HepG2 (cell line): Measurements from ENCODE around the gene DIMT1. TPM values are rescaled to one million over a fixed set of nuclear protein-coding genes. Genes with fewer than 3 reads are reported as not detected.

Experiments
- ARID2 ChIP-seq: sonication (generic); formaldehyde crosslinking; IDR thresholded peaks from 2 replicates; pipeline ENCODE4 v1.8.1; 2022; ENCODE audit warnings: mild to moderate bottlenecking, missing genetic modification reagents, borderline replicate concordance
- FOXM1 ChIP-seq: sonication (generic); formaldehyde crosslinking; IDR thresholded peaks from 2 replicates; pipeline ENCODE4 v1.5.0; 2020; ENCODE audit warnings: missing genetic modification reagents
- HHEX ChIP-seq: IDR thresholded peaks from 2 replicates; pipeline ENCODE4 v1.6.1; 2016; ENCODE audit warnings: control low read depth
- HNRNPH1 ChIP-seq: fragments of 200-400 bp; formaldehyde crosslinking; optimal IDR thresholded peaks from 2 replicates; pipeline ENCODE3; 2017; ENCODE audit warnings: mild to moderate bottlenecking, low read depth, low read length
- NFYC ChIP-seq: IDR thresholded peaks from 2 replicates; pipeline ENCODE4 v1.6.1; 2016; ENCODE audit warnings: missing genetic modification reagents, missing compliant biosample characterization
- NR2F1 ChIP-seq, 2 experiments: fragments of 450-650 bp in 1 of 2; formaldehyde crosslinking in 1 of 2; IDR thresholded peaks; 2 replicates each; pipeline versions ENCODE4 v1.5.0 to v1.6.1; 2016 to 2020; ENCODE audit warnings: mild to moderate bottlenecking in 1 of 2, missing compliant biosample characterization in 1 of 2, missing genetic modification reagents in 1 of 2, moderate library complexity in 1 of 2
- NR3C1 ChIP-seq: sonication (generic); formaldehyde crosslinking; IDR thresholded peaks from 2 replicates; pipeline ENCODE4 v1.4.0; 2020; ENCODE audit warnings: missing genetic modification reagents
- TCF7L2 ChIP-seq: IDR thresholded peaks from 2 replicates; pipeline ENCODE4 v1.6.1; 2011; ENCODE audit warnings: mild to moderate bottlenecking, low read depth, low read length, moderate library complexity
- TSC22D2 ChIP-seq: sonication (generic); formaldehyde crosslinking; IDR thresholded peaks from 2 replicates; pipeline ENCODE4 v1.5.1; 2020; ENCODE audit warnings: missing genetic modification reagents, mild to moderate bottlenecking, borderline replicate concordance
- ZBTB42 ChIP-seq: sonication (generic); formaldehyde crosslinking; IDR thresholded peaks from 2 replicates; pipeline ENCODE4 v1.5.0; 2020; ENCODE audit warnings: mild to moderate bottlenecking, missing genetic modification reagents
- ZNF282 ChIP-seq: fragments of 450-650 bp; IDR thresholded peaks from 2 replicates; pipeline ENCODE4 v1.6.1; 2018; ENCODE audit not compliant: partially characterized antibody
- ZNF446 ChIP-seq: sonication (generic); formaldehyde crosslinking; IDR thresholded peaks from 2 replicates; pipeline ENCODE4 v1.5.0; 2020; ENCODE audit warnings: mild to moderate bottlenecking, missing genetic modification reagents
- ZNF496 ChIP-seq: sonication (generic); formaldehyde crosslinking; IDR thresholded peaks from 2 replicates; pipeline ENCODE4 v1.8.1; 2023; ENCODE audit warnings: mild to moderate bottlenecking, moderate library complexity, missing genetic modification reagents; ENCODE audit not compliant: insufficient replicate concordance
- ZNF574 ChIP-seq: sonication (generic); formaldehyde crosslinking; IDR thresholded peaks from 2 replicates; pipeline ENCODE4 v1.4.0; 2020; ENCODE audit warnings: missing genetic modification reagents
- polyA plus RNA-seq, 8 experiments: library from polyadenylated mRNA; depleted of rRNA in 3 of 8; stranded (reverse) in 7 of 8; unstranded in 1 of 8; fragments of >200 nt; fragmentation: Illumina TruSeq in 4 of 8; extraction: Trizol in 4 of 8; gene quantifications; 2 replicates each; pipeline versions ENCODE4 v1.2.1 to v1.2.3, GENCODE V29; 2011 to 2016; ENCODE audit warnings: low read depth in 4 of 8, missing spikeins in 1 of 8, mixed read lengths in 1 of 8; ENCODE audit not compliant: insufficient read depth in 1 of 8
- total RNA-seq, 5 experiments: library from RNA; depleted of rRNA; stranded (reverse); fragments of >200 nt; fragmentation: Illumina TruSeq; extraction: Trizol; gene quantifications; 2 replicates each; pipeline ENCODE4 v1.2.3, GENCODE V29; 2016; ENCODE audit warnings: low read depth in 1 of 5
- TF ChIP-seq, protein P1 (sequence below): sonication (generic); formaldehyde crosslinking; conservative IDR thresholded peaks from 2 replicates; pipeline ENCODE4 v1.5.0; 2020; ENCODE audit warnings: missing genetic modification reagents
- TF ChIP-seq, protein P2 (sequence below): sonication (generic); formaldehyde crosslinking; IDR thresholded peaks from 2 replicates; pipeline ENCODE4 v1.4.0; 2020; ENCODE audit warnings: missing genetic modification reagents
- TF ChIP-seq, protein P3 (sequence below), 2 experiments: sonication (generic) in 1 of 2; formaldehyde crosslinking in 1 of 2; IDR thresholded peaks; 2 replicates each; pipeline versions ENCODE4 v1.6.1 to v1.9.0; 2014 to 2022; ENCODE audit warnings: antibody characterized with exemption in 1 of 2, borderline replicate concordance in 1 of 2, inconsistent platforms in 1 of 2, low read depth in 1 of 2, missing genetic modification reagents in 1 of 2

Gene DIMT1
- total and polyA plus RNA-seq, 2 of the 13 experiments (the other 11 are each of a cell fraction or from before 2014, with no cell fraction given): 16.1 to 35.2 TPM

DNA sequence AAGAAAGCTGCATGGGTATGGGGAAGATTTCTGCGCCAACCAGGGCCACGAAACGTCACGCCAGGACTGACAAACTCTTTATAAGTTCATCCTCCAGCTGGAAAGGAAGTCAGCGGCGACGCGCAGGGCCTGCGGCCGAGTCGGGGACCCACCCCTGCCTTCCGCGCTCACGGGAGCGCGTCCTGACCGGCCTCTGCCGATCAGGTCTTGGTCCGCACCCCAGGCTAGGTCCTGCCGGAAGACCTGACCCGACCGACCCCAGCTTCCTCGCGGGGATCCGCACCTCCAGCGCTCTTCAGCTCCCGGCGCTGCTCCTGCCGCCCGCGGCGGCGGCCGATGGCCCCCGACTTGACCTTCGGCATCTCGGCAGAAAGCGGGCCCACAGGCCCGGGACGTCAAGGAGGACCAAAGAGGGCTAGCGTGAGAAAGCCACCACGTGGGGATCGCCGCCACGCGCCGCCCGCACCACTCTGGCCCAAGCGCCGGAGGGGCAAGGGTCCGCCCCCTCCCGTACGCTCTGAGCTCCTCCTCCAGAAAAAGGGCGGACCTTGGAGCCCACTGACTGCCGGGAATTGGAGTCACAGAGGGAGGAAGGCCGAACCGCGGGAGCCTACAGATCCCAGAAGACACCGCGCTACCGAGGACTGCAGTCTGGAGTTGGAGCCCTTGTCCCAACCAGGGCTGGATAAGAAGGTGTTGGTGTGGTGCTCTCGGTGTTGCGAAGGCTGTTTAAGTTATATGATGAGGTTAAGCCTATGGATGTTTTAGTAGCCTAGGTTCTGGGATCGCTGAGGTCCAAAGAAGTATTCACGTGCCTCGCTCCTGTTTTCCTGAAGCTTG is at the start of gene DIMT1 (continued):
- TF ChIP-seq, protein P1, sequence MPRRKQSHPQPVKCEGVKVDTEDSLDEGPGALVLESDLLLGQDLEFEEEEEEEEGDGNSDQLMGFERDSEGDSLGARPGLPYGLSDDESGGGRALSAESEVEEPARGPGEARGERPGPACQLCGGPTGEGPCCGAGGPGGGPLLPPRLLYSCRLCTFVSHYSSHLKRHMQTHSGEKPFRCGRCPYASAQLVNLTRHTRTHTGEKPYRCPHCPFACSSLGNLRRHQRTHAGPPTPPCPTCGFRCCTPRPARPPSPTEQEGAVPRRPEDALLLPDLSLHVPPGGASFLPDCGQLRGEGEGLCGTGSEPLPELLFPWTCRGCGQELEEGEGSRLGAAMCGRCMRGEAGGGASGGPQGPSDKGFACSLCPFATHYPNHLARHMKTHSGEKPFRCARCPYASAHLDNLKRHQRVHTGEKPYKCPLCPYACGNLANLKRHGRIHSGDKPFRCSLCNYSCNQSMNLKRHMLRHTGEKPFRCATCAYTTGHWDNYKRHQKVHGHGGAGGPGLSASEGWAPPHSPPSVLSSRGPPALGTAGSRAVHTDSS: 0 out of 2 replicates have a peak, but pooled peaks have one; percentile 9
- TF ChIP-seq NFYC (CRISPR knock-in tag): no peak; the same call in 1 of the 2 replicates
- no peak for TF ChIP-seq ARID2 (CRISPR knock-in tag)
- no peak for TF ChIP-seq ZNF282
- peak; percentile 38 to 50; a peak in 2 of 4 replicates for TF ChIP-seq NR2F1 (CRISPR knock-in tag; IDR thresholded peaks at IDR 0.05)
- no peak for TF ChIP-seq TSC22D2
- TF ChIP-seq, protein P2, sequence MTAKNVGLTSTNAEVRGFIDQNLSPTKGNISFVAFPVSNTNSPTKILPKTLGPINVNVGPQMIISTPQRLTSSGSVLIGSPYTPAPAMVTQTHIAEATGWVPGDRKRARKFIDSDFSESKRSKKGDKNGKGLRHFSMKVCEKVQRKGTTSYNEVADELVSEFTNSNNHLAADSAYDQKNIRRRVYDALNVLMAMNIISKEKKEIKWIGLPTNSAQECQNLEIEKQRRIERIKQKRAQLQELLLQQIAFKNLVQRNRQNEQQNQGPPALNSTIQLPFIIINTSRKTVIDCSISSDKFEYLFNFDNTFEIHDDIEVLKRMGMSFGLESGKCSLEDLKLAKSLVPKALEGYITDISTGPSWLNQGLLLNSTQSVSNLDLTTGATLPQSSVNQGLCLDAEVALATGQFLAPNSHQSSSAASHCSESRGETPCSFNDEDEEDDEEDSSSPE (CRISPR knock-in tag): peak; percentile 90
- peak; percentile 61; the same call in 1 of the 2 replicates for TF ChIP-seq ZNF446 (CRISPR knock-in tag)
- TF ChIP-seq ZNF496 (CRISPR knock-in tag): no peak
- peak; percentile 88 for TF ChIP-seq ZNF574 (CRISPR knock-in tag)
- no peak for TF ChIP-seq NR3C1 (CRISPR knock-in tag)
- TF ChIP-seq HHEX (CRISPR knock-in tag): no peak
- TF ChIP-seq, protein P3, sequence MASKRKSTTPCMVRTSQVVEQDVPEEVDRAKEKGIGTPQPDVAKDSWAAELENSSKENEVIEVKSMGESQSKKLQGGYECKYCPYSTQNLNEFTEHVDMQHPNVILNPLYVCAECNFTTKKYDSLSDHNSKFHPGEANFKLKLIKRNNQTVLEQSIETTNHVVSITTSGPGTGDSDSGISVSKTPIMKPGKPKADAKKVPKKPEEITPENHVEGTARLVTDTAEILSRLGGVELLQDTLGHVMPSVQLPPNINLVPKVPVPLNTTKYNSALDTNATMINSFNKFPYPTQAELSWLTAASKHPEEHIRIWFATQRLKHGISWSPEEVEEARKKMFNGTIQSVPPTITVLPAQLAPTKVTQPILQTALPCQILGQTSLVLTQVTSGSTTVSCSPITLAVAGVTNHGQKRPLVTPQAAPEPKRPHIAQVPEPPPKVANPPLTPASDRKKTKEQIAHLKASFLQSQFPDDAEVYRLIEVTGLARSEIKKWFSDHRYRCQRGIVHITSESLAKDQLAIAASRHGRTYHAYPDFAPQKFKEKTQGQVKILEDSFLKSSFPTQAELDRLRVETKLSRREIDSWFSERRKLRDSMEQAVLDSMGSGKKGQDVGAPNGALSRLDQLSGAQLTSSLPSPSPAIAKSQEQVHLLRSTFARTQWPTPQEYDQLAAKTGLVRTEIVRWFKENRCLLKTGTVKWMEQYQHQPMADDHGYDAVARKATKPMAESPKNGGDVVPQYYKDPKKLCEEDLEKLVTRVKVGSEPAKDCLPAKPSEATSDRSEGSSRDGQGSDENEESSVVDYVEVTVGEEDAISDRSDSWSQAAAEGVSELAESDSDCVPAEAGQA (IDR thresholded peaks at IDR 0.05; ENCODE audit: low read depth): no peak
- TF ChIP-seq, protein P3 (CRISPR knock-in tag; IDR thresholded peaks at IDR 0.05; ENCODE audit: borderline replicate concordance): no peak
- no peak for TF ChIP-seq FOXM1
- TF ChIP-seq TCF7L2: no peak
- TF ChIP-seq HNRNPH1: no peak
- TF ChIP-seq ZBTB42 (CRISPR knock-in tag): no peak
